GM12878 (cell line): ENCODE measurements around the gene SYNJ2. TPM values are rescaled to one million over a fixed set of nuclear protein-coding genes. Genes with fewer than 3 reads are reported as not detected.

Source experiments
- BACH1 ChIP-seq: fragments of 450-650 bp; IDR thresholded peaks from 2 replicates; pipeline ENCODE4 v1.6.1; 2017; ENCODE audit warnings: mild to moderate bottlenecking, borderline replicate concordance
- CHD2 ChIP-seq: IDR thresholded peaks from 2 replicates; pipeline ENCODE4 v1.6.1; 2011; ENCODE audit warnings: low read depth, low read length, improper control_type of control experiment, borderline replicate concordance
- HSF1 ChIP-seq: fragments of 150-350 bp; IDR thresholded peaks from 2 replicates; pipeline ENCODE4 v1.6.1; 2014; ENCODE audit warnings: mild to moderate bottlenecking, low read depth, low read length
- SKIL ChIP-seq: fragments of 450-650 bp; IDR thresholded peaks from 2 replicates; pipeline ENCODE4 v1.6.1; 2017; ENCODE audit warnings: mild to moderate bottlenecking, low read depth, inconsistent platforms; ENCODE audit not compliant: poor library complexity, severe bottlenecking
- SREBF2 ChIP-seq: IDR thresholded peaks from 2 replicates; pipeline ENCODE4 v1.6.1; 2012; ENCODE audit warnings: mild to moderate bottlenecking, low read length
- SUZ12 ChIP-seq: fragments of 200-600 bp; sonication (generic); IDR thresholded peaks from one replicate; pipeline ENCODE4 v1.6.1; 2018; ENCODE audit warnings: antibody characterized with exemption, mild to moderate bottlenecking; ENCODE audit not compliant: unreplicated experiment
- USF1 ChIP-seq: IDR thresholded peaks from 2 replicates; pipeline ENCODE4 v1.6.1; 2011; ENCODE audit warnings: borderline replicate concordance, low read depth, mild to moderate bottlenecking, moderate library complexity, mixed read lengths, low read length; ENCODE audit not compliant: insufficient read depth; ENCODE audit errors: extremely low read length
- polyA plus RNA-seq, 11 experiments: library from polyadenylated mRNA; depleted of rRNA in 4 of 11; unstranded in 6 of 11; stranded (reverse) in 5 of 11; fragments of >200 nt; fragmentation: Nextera tagmentation in 4 of 11; fragmentation: Illumina TruSeq in 1 of 11; extraction: Ambion mirVana in 4 of 11; extraction: Trizol in 1 of 11; gene quantifications; 1 replicate in 1 of 11; 2 replicates in 10 of 11; pipeline versions ENCODE4 v1.2.1 to v1.2.3, GENCODE V29; 2011 to 2016; ENCODE audit warnings: inconsistent platforms in 2 of 11, missing spikeins in 2 of 11, low read depth in 1 of 11
- total RNA-seq, 4 experiments: library from RNA; depleted of rRNA in 3 of 4; stranded (reverse); fragments of >200 nt in 3 of 4; fragmentation: Illumina TruSeq in 1 of 4; extraction: Trizol in 1 of 4; gene quantifications; 2 replicates each; pipeline versions ENCODE4 v1.2.1 to v1.2.3, GENCODE V29; 2013 to 2021

SYNJ2 gene
- total and polyA plus RNA-seq, 10 of the 15 experiments (the other 5 are each of a cell fraction or from before 2014, with no cell fraction given): 0.11 to 1.8 (median 0.57) TPM

GRCh38 chr6:158016571-158017383 is 35.1 kb downstream of the SYNJ2 start (continued):
- TF ChIP-seq HSF1 (no peak), SKIL (no peak), SREBF2 (no peak), SUZ12 (no peak), CHD2 (no peak), USF1 (no peak), BACH1 (no peak)
